Stimulated activated CD4-positive, alpha-beta T cell treated with anti-CD3 and anti-CD28 coated beads, TNF-alpha, amount 100 ng/mL, for 4 hours (primary cell): Measurements from ENCODE around the gene PRG2.

ENCODE experiments used
- DNase-seq, 3 experiments: peaks; one replicate each; pipeline ENCODE4 v3.0.0-alpha.2; 2020; ENCODE audit warnings: low read depth in 3 of 3

PRG2 gene

GRCh38 chr11:57397394-57397990, 7.0 kb upstream of the PRG2 start:
- DNase-seq = no peak

- no peak for DNase-seq
Measured at GRCh38 chr11:57396744-57397143, 6.3 kb upstream of the PRG2 start.

- DNase-seq = no peak
Measured at GRCh38 chr11:57395905-57396623, 5.6 kb upstream of the PRG2 start.

- DNase-seq = no peak
Measured at GRCh38 chr11:57394203-57394965, 3.9 kb upstream of the PRG2 start.

- no peak for DNase-seq
Measured at GRCh38 chr11:57392763-57393105, 2.3 kb upstream of the PRG2 start.

- DNase-seq = no peak
Measured at GRCh38 chr11:57392066-57392762, 1.8 kb upstream of the PRG2 start.

- no peak for DNase-seq
Measured at GRCh38 chr11:57391539-57391938, 1.1 kb upstream of the PRG2 start.

GRCh38 chr11:57391111-57391510, 661 bp upstream of the PRG2 start:
- no peak for DNase-seq

- DNase-seq = no peak
Measured at GRCh38 chr11:57387289-57388030, 3.0 kb downstream of the PRG2 start.

- no peak for DNase-seq
Measured at GRCh38 chr11:57386178-57386940, 4.1 kb downstream of the PRG2 start.

GRCh38 chr11:57380975-57381374, 9.5 kb downstream of the PRG2 start, which contains the start of gene PRG3:
Gene PRG3, minus strand, starts transcription at chr11:57381150. Its CDS starts 442 bp downstream, at chr11:57380708.
- DNase-seq = no peak

GRCh38 chr11:57379732-57380131, 10.7 kb downstream of the PRG2 start:
- DNase-seq = no peak

- no peak for DNase-seq
Measured at GRCh38 chr11:57378186-57378585, 12.3 kb downstream of the PRG2 start.

- no peak for DNase-seq
Measured at GRCh38 chr11:57377107-57377506, 13.3 kb downstream of the PRG2 start.

GRCh38 chr11:57376095-57377090, 14.1 kb downstream of the PRG2 start:
- DNase-seq = no peak

GRCh38 chr11:57375490-57375889, 15.0 kb downstream of the PRG2 start:
- DNase-seq = no peak

GRCh38 chr11:57374966-57375365, 15.5 kb downstream of the PRG2 start:
- no peak for DNase-seq

GRCh38 chr11:57373146-57373545, 17.3 kb downstream of the PRG2 start:
- DNase-seq = no peak

- no peak for DNase-seq
Measured at GRCh38 chr11:57370941-57371340, 19.5 kb downstream of the PRG2 start.

- DNase-seq = no peak
Measured at GRCh38 chr11:57370251-57370650, 20.2 kb downstream of the PRG2 start.
